Smooth muscle cell of the brain vasculature (primary cell): ENCODE measurements around the gene FANCC.

ENCODE experiments used
- DNase-seq: peaks from one replicate; pipeline ENCODE4 v3.0.0-alpha.2; 2012; ENCODE audit warnings: low read depth, low spot score

The FANCC gene

DNA sequence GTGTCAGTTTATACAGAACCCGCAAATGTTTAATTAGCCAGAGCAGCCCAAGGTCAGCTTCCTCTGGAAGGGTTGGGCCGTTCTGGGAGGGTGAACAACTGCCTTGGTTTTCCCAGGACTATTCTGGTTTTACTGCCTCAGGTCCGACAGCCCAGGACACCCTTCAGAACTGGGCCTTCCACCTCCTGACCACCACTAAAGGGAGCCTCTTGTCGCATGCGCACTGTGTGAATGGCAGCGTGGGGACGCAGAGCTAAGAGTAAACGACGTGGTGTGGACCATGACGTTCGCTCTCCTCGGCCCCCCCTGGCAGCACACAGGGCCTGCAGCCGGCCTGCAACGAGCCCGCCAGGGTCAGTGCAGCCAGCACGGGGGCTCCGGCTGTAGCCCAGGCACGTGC lies 214.9 kb downstream of the FANCC start:
- no peak for DNase-seq

DNA sequence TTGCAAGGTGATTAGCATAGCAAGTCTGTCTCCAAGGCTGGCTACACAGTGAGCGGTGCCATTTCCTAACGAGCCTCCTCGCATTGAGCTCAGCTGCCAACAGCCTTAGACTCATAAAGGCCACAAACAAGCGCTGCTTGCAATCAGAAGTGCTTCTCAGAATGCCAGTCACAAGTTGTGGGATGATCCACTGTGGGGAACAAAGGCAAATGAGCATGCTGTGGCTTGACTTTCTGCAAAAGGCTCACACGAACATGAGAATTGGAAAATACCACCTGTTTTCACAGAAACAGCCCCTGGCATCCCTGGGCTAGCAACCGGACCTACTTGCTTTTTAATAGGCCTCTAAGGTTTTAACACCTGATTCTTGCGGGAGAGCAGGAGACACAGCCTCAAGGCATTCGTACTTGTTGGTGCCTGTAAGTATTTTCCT lies 215.5 kb downstream of the FANCC start:
- DNase-seq, result no peak

DNA sequence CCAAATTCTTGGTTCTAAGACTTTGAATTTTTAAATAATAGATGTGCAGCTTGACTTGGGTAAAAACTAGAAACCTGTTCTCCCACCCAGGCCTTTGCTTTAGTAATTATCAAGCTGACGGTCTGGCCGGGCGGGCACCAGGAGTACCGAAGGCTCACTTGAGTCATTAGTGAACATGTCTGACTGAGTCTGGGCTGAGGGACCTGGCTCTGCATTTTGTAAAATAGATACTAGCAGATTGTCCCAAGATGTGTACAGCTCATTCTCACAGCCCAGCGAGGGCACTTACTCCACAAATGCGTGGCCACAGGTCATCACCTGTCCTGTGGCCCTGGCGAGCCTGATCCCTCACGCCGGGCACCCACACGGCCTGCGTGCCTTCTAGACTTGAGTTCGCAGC lies 216.2 kb downstream of the FANCC start:
- no peak for DNase-seq

DNA sequence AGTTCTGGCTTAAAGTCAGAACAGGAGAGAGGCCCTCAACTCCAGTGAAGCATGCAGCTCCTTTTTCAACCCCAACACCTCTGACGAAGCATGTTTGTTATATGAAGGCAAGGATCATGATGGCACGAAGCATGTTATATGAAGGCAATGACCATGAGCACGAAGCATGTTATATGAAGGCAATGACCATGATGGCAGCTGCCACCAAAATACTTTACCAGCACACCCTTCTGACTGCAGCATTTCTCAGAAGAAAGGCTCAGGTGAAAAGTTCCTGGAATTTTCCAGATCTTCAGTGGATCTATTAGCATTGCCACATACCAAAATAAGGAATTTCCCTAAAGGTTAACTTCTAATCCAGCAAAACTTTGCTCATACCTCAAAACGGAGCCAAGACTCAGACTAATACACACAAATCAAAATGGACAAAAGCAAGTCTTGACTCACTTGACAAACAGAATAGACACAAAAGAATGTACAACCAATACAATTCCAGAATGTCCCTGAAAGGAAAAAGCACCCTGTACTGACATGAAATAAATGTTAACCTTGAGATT lies 217.4 kb downstream of the FANCC start:
- no peak for DNase-seq

DNA sequence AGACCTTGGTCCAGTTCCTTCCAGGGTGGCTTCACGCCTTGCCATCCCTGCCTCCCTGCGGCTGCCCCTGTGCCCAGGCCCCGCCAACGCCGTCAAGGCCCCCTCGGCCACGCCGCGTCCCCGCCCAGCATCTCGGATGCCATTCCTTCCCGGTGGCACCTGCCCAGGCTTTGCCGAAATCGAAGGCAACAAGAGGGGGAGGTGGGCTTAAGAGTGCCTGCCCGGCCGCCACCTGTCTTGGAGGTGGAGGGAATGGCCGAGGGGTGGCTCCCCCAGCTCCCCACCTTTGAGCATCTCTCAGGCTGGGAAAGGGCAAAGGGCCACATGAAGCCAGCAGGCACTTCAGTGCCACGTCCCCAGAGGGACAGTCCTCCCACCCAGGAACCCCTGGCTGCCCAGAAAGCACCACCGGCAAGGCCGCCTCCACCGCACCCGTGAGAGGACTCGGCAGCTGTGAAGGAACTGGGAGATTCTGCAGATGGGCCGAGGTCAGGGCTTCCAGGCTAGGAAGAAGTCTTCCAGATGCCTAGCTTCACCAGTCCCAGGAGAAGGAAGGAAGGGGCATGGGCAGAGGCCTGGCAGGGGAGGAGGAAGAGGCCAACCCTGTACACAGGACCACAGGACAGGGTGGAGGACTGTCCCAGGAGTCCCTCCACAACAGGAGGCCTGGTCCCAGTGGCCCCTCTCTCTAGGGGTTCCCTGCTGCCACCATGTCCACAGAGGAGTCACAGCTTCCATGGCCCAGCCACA lies 218.0 kb downstream of the FANCC start:
- no peak for DNase-seq

DNA sequence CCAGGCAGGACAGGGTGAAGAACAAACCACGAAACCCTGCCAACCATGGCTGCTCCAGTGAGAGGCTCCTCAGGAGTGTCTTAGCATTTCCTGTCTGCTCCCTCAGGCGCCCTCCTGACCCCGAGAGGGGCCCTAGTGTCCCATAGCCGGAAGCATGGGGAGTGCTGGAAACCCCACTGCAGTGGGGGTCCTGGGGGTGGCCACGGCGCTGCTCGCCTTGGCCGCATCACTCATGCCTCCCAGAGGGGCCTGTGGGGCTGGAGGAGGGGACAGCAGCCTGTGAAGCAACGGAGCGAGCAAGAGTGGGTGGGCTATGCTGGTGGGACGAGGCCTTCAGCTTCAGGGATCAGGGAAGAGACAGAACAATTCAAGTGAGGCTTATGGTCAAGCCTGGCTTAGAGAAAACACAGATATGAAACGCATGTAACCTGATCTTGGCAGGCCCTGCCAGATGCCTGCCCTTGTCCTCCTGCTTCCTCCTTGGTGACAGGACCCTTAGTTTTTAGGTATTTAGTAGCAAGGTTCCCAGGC lies 219.1 kb downstream of the FANCC start:
- DNase-seq, result no peak

DNA sequence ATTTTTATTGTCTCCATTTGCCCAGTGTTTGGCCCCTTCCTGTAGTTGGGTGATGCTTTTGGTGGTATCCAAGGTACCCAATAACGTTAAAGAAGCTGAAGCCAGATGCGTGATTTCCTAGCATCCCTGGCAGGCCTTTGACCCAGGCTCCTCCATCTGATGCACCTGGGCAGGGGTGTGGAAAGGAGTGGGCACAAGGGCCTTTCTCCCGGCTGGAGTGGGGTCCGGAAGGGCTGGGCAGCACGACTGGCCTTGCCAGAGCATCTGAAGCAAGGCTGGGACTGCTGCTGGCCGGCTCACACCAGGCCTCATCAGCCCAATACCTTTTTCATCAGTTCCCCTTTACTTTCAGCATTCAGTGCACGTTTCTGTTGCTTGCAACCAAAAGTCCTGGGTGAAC lies 220.2 kb downstream of the FANCC start:
- DNase-seq, result no peak

DNA sequence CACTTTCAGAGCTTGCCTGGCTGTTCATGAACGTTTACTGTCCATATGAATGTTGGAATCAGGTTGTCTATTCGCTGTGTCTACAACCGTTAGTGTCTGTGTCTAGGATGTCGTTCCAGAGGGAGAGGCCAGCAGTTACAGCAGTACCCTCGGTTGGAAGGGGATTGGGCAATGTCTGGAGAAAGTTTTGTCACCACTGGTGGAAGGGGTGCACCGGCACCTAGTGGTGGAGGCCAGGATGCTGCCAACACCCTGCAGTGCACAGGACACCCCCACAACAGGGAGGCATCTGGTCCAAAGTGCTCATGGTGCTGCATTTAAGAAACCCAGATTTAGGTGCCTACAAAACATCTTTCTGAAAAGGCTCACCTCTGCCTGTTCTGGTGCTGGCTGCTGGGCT lies 220.7 kb downstream of the FANCC start:
- no peak for DNase-seq

DNA sequence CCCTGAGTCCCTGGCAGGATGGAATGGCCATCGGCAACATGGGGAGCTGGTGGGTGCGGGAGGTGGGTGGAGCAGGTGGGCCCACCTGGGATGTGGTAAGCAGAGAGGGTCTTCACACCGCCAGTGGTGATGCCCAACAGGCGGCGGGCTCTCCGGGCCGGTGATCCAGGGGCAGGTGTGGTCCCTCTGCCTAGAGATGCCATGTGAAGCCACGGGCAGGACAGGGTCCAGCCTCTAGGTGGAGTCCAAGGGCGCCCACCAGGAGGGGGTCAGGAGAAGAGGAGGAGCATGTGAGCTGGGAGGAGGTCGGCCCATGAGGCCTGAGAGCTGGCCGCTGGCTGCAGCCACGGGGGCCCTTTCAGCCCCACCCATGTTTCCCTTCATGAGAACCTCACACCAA lies 221.1 kb downstream of the FANCC start:
- DNase-seq, result no peak

DNA sequence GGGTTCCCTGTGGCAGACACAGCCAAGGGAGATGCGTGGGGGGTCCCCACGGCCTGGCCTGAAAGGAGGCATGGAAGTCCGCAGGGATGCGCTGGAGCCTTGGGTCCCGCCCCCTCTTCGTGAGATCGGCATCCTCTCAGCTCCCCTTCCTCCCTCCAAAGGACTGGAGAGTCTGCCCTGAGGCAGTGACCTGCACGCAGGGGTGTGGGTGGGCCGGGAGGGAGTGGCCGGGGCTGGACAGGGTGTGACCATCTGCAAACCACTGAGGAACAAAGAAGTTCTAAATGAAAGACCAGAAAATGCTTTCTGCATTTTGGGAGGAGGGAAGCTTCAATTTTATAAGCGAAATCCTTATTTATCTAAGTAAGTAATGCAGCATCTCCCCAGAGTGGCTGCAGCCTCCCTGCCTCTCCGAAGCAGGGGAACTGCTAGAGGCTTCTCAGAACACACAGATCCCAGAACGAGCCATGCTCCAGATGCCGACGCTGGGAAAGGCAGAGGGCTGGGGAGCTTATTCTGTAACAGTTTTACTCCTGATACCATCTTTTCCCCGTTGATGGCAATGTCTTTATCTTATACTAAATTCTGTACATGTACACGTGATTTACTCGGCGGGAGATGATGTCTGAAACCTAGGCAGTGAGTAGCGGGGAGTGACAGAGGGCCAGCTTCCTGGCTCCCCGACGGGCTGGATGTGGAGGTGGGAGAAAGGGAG lies 221.7 kb downstream of the FANCC start:
- DNase-seq, result no peak

DNA sequence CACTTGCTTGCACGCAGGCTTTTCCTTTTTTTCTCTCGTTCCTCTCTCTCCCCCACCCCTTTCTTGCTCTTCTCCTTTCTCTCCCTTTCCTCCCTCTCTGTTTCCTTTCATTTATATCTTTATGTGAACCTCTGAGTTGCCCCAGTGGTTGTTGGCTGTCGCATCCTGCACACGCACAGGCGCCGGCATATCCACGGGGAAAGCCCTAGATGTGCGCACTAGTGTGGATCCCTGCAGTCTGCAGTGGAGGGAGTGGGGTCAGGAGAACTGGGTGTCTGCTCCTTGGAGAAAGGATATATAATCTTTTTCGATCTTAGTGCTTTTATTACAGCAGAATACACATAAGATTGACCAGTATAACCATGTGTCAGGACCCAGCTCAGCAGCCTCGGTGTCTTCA lies 223.5 kb downstream of the FANCC start:
- DNase-seq, result no peak

DNA sequence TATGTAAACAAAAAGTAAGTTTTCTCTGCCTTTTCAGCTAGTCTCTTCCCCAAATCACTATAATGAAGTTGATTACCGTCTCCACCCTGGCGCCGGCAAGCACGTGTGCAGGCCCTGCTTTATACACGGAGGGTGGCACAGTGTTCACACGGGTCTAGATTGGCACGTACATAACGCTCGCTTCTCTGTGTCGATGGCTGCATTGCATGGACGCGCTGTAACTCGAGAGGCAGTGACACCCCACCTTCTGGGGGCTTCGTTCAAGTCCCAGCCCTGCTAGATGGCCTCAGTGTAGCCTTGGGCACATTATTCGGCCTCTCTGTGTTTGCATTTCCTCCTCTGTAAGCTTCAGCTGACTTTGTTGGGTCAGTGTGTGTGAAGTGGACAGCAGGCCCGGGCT lies 223.9 kb downstream of the FANCC start:
- no peak for DNase-seq

DNA sequence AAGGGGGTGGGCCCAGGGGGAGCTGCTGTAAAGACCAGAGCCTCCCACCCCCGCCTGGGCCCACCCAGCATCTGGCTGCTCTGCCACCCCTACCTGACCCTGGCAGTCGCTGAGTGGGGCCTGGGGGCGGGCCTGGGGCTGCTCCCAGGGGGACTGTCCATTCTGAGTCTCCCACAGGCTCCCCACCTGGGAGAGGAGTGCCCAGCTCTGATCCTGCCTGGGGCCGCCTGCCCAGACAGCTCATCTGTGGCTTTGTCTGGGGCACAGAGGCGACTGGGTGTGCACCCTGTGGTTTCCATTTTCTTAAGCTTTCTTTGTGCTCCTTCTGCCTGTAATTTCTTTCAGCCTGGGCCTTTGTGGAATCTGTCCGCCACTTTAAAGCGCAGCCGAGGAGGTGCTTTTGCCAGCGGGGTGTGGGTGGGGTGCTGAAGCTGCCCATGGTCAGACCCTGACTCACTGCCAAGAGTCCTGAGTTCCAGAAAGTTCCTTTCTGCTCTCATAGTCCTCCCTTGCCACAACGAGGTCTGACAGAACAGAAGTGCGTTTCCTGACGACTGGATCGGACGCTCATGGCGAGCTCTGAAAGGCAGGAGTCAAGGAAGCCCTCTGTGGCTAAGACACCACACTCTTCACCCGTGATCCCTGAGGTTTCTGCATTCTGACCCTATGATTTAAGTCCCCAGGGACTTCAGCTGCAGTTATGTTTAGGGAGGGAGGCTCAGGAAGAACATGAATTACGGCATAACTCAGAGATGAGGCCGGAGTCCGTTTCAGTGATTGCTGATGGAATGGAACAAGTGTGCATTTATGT lies 225.0 kb downstream of the FANCC start:
- DNase-seq, result peak; percentile 71

DNA sequence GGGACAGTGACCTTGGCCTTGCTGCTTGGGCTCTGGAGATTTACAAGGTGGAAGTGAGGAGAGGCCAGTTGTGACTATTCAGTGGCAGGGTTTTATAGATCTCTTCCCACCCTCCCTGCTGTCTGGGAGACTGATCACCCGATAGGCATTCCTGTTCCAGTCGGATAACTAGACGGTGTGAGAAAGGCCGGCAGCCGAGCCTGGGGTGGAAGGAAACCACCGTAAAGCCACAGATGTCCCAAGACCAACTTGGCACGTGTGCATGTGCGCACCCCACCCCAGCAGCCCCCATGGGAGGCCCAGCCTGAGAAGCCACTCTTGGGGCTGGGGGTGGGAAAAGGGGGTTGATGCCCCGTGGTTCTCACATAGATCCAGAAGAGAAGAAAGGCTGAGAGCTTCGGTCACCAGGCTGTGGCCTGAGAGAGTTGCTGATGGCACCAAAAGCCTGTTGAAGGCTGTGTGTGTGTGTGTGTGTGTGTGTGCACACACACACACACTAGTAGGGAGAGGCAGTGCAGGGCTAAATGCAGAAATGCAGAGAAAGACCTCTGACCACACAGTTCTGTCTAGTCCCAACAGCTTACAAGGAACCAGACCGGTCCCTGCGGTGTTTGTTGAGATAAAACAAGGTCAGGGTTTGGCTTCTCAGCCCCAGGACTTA lies 225.8 kb downstream of the FANCC start:
- peak; percentile 54 for DNase-seq

DNA sequence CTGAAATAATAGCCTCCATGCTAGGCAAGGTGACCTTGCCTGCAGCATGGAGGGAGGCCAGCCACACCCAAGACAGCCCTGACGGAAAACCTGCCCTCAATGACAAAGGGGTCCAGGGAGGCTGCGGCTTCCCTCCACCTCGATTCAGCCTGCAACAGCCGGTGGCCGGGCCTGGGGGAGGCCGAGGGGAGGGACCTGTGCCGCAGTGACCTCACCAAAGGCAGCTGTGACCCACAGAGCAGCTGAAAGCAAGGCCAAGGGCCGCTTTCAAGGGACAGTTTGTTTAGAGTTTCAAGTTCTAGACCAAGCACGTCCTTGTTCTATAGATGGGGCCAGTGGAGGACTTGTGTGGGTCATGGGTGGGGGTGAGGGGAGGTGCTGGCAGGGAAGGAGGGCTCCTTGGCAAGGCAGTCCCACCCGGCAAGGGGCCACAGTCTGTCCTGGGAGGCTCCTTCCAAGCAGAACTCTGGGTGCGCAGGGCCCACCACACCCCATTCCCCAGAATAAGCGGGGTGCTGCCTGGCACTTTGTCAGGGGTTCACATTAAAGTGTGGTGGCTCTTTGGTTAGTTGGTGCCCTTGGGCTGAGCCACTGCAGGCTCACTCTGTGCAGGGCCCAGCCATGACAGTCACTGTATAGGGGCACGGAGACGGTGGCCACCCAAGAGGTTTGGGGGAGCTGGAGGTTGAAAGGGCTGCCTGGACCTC lies 226.5 kb downstream of the FANCC start:
- DNase-seq, result no peak

DNA sequence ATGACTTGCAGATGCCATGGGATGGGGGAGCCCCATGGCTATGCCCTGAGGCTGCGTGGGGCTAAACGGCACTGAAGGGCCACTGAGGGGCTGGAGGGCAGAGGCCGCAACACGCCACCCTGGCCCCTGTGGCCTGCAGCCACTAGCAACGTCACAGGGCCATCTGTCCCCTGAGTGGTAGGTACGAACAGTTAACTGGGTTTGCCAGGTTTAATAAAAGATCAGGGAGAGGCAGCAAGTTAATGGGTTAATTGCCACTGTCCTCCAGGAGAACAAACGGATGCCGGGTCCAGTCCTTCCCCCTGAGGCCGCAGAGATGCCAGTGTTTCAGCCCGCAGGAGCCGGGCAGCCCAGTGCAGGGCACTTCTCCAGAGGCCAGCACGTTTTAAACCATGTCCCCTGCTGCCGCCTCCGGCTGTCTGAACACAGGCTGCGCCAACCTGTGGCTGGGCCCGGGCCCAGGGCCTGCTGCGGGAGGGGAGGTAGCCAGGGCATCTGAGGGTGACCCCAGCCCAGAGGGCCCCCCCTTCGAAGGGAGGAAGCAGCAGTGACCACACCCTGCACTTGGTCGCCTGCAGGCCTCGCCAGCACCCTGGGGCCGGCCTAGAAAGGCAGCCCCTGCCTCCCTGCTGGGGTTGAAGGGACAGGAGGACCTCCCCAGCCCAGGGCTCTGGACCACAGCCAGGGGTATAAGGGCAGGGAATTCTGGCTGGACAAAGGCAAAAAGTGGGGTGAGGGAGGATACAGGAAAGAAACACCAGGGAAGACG lies 227.3 kb downstream of the FANCC start:
- no peak for DNase-seq

DNA sequence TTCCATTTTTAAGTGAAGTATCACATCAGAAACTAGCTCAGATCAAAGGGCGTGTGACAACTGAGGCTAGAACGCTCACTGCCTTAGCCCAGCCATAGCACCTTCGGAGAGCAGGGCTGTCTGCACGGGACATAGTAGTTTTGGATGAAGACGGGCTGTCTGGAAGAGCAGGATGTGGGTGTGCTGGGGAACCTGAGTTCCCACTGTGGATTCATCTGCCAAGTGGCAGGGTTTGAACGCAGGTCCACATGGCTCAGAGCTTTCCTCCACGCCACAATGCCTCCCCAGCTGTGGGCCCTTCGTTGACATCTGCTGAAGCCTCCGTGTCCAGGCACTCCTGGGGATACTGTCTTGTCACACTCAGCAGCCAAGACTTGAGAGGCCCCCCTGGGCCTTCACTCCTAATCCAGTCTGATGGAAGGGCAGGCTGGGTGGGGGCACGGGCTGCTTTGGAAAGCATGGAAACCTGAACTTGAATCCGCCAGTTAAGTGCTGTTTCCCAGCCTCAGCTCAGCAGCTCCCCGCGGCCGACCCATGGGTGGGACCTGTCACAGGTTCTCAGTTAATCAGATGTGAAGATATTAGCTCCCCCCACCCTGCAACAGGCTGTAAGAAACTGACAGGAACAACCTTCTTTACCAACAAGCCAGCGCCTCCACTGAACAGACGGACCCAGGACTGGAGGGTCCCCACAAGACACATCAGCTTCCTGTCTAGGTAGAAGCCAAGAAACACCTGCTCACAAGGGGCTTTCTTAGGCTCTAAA lies 228.1 kb downstream of the FANCC start:
- no peak for DNase-seq

DNA sequence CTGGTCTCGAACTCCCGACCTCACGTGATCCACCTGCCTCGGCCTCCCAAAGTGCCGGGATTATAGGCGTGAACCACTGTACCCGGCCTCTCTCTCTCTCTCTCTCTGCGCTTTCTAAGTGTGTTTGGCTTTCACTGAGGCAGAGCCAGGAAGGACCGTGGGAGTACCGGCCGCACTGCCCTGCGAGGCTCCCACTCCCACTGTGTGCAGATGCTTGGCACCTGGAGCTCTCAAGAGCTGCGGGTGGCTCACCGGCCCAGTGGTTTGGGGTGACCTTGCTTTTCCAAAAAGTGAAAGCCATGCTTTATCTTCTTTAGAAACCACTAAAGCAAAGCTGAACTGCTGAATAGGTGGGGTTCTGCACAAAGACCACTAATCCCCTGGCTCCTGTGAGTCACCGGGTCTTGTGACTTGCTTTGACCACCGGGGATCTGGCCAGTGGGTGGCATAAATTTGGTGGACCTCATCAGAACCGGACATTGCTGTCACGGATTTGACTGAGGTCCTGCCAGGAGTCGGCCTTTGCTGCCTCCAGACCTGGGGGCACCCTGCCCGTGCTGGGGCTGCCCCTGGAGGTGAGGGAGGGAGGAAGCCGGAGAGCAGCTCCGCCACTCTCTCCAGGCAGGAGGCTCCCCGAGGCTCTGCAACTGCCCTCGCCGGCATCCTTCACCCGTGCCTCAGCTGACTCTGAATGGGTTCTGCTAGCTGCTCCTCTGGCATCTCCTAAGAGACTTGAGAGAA lies 228.9 kb downstream of the FANCC start:
- no peak for DNase-seq
